ENCODE measurements around the gene FADS2. TPM values are rescaled to one million over a fixed set of nuclear protein-coding genes. Genes with fewer than 3 reads are reported as not detected.

FADS2 gene
- total and polyA plus RNA-seq, 2 experiments from 2014 or later = 124 to 392 TPM

- H3K4me3 ChIP-seq = no peak overlapping the region
- peaks cover 6% of the 10 kb centered on the region for H3K4me1 ChIP-seq (ENCODE audit: insufficient read depth)
- no peak overlapping the region for H3K4me2 ChIP-seq
- no peaks in the 10 kb centered on the region for H3K27me3 ChIP-seq (ENCODE audit: insufficient read depth)
- Mint-ChIP-seq H3K27ac (no peak overlapping the region), H3K27me3 (ENCODE audit: insufficient read depth, low read depth, poor library complexity) (peaks cover 20% of the 10 kb centered on the region), H3K36me3 (ENCODE audit: low read depth) (peaks cover 73% of the 10 kb centered on the region), H3K4me3 (no peak overlapping the region), H3K9me3 (no peaks in the 10 kb centered on the region; the same call in 2 of the 3 replicates), H3K4me1 (peaks cover 14% of the 10 kb centered on the region)
- H3F3A ChIP-seq (replicated peaks; ENCODE audit: low read depth) = peaks cover 14% of the 10 kb centered on the region
- peaks cover 5% of the 10 kb centered on the region; the same call in 1 of the 2 replicates for H3K9me2 ChIP-seq (ENCODE audit: insufficient read depth)
- no peak overlapping the region for H3K27ac ChIP-seq (ENCODE audit: low read depth)
- ATAC-seq (no peak), DNase-seq (ENCODE audit: low spot score) (no peak)
- H3K79me2 ChIP-seq (replicated peaks; ENCODE audit: insufficient read depth) = peaks cover 30% of the 10 kb centered on the region
- no peak overlapping the region for H2AFZ ChIP-seq
- peaks cover 38% of the 10 kb centered on the region for H3K36me3 ChIP-seq (ENCODE audit: insufficient read depth)
- H4K20me1 ChIP-seq (replicated peaks; ENCODE audit: insufficient read depth) = peaks cover 7% of the 10 kb centered on the region; the same call in 1 of the 2 replicates
- TF ChIP-seq CREB1 (CRISPR knock-in tag; IDR thresholded peaks at IDR 0.05; ENCODE audit: low read depth) (no peak), ZNF331 (CRISPR knock-in tag; IDR thresholded peaks at IDR 0.05; ENCODE audit: low read depth) (no peak), NANOG (IDR thresholded peaks at IDR 0.05; ENCODE audit: borderline replicate concordance) (no peak), JUNB (IDR thresholded peaks at IDR 0.05; ENCODE audit: unreplicated experiment) (no peak), STAT1 (IDR thresholded peaks at IDR 0.05; ENCODE audit: unreplicated experiment) (no peak), ETS1 (IDR thresholded peaks at IDR 0.05) (no peak), CTCF (conservative IDR thresholded peaks at IDR 0.05; ENCODE audit: low read depth in 2 of 2) (no peak), POLR2AphosphoS5 (IDR thresholded peaks at IDR 0.05; ENCODE audit: low read depth) (no peak), EZH2 (IDR thresholded peaks at IDR 0.05; ENCODE audit: low read depth, unreplicated experiment) (no peak), REST (IDR thresholded peaks at IDR 0.05; ENCODE audit: unreplicated experiment) (no peak), ZNF462 (CRISPR knock-in tag; IDR thresholded peaks at IDR 0.05) (no peak)
These were observed 15.2 kb upstream of the FADS2 start for GRCh38 chr11:61812736-61813411.
